Uterus (tissue), 4 donors: ENCODE measurements around the gene AUTS2. TPM values are rescaled to one million over a fixed set of nuclear protein-coding genes. Genes with fewer than 3 reads are reported as not detected.

ENCODE experiments used
- DNase-seq, 2 donors: peaks; one replicate each; pipeline ENCODE4 v3.0.0-alpha.2; 2019 to 2020
- H3K27ac ChIP-seq, 2 donors: fragments of 200-600 bp; sonication (generic); 1 replicate in 1 of 2; 2 replicates in 1 of 2; pipeline ENCODE4 v1.5.1; 2016 to 2018
- H3K27me3 ChIP-seq, 2 donors: fragments of 200-600 bp; sonication (generic); one replicate each; pipeline ENCODE4 v1.5.1; 2018 to 2019; ENCODE audit warnings: control low read depth in 1 of 2
- H3K36me3 ChIP-seq, 2 donors: fragments of 200-600 bp; sonication (generic); one replicate each; pipeline ENCODE4 v1.5.1; 2019; ENCODE audit warnings: control low read depth in 1 of 2
- H3K4me1 ChIP-seq, 2 donors: fragments of 200-600 bp; sonication (generic); one replicate each; pipeline ENCODE4 v1.5.1; 2018 to 2019; ENCODE audit warnings: control low read depth in 1 of 2
- H3K4me3 ChIP-seq, 2 donors: fragments of 200-600 bp; sonication (generic); 1 replicate in 1 of 2; 2 replicates in 1 of 2; pipeline ENCODE4 v1.5.1; 2018 to 2019; ENCODE audit warnings: mild to moderate bottlenecking in 1 of 2
- H3K9me3 ChIP-seq, 2 donors: fragments of 200-600 bp; sonication (generic); one replicate each; pipeline ENCODE4 v1.5.1; 2019; ENCODE audit warnings: control low read depth in 1 of 2
- POLR2A ChIP-seq, 2 donors: fragments of 450-650 bp; IDR thresholded peaks; one replicate each; pipeline ENCODE4 v1.6.1; 2016; ENCODE audit warnings: antibody characterized with exemption in 2 of 2, mild to moderate bottlenecking in 1 of 2, moderate library complexity in 1 of 2
- intact Hi-C: fragments of 100-400 bp; cut with DNase I; formaldehyde crosslinking; loops from one replicate; pipeline ENCODE4 v1.15.1; 2023; ENCODE audit warnings: low total_unique reads
- total RNA-seq, 4 donors: library from RNA; depleted of rRNA in 3 of 4; stranded (reverse); fragments of >200 nt in 3 of 4; gene quantifications; one replicate each; pipeline versions ENCODE4 v1.1.0 to v1.2.4, GENCODE V29; 2014 to 2023
- TF ChIP-seq, protein P1 (sequence below), 4 experiments: fragments of 200-600 bp in 2 of 4; fragments of 450-650 bp in 2 of 4; sonication (generic) in 2 of 4; IDR thresholded peaks; one replicate each; pipeline ENCODE4 v1.5.1; 2016 to 2019; ENCODE audit warnings: antibody characterized with exemption in 4 of 4, mild to moderate bottlenecking in 2 of 4, moderate library complexity in 1 of 4
- donor health status: DM: yes; HTN: yes; CAD: no.

AUTS2 gene
- total RNA-seq, 4 donors from 2014 or later, result 10.5 to 58.2 (median 30.0) TPM

DNA sequence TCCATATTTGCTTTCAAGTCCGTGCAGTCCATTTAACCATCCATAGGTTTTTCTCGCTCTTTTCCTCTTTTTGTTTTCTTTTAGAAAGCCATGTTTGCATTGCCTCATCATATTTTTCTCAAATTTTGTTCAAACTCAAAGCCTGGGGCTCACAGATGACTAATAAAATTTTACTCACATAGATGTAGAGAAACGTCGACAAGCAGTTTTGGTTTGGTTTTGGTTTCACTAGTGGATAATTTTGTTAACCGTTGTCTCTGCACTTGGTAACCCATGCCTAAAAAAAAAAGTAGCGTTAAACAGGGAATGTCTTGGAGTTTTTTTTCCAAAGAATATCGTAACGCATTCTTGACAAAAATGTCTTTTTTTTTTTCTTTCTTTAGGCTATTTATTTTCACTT lies 1189.5 kb downstream of the AUTS2 start:
- intact Hi-C loops, result no loop called here
- Histone ChIP-seq H3K36me3 (no peaks in the 10 kb centered on the region), H3K9me3 (no peaks in the 10 kb centered on the region), H3K4me1 (no peaks in the 10 kb centered on the region), H3K27ac (no peak overlapping the region), H3K27me3 (no peaks in the 10 kb centered on the region), H3K4me3 (no peak overlapping the region)
- no peak for DNase-seq
- TF ChIP-seq POLR2A (IDR thresholded peaks at IDR 0.05), result no peak
- TF ChIP-seq, protein P1, sequence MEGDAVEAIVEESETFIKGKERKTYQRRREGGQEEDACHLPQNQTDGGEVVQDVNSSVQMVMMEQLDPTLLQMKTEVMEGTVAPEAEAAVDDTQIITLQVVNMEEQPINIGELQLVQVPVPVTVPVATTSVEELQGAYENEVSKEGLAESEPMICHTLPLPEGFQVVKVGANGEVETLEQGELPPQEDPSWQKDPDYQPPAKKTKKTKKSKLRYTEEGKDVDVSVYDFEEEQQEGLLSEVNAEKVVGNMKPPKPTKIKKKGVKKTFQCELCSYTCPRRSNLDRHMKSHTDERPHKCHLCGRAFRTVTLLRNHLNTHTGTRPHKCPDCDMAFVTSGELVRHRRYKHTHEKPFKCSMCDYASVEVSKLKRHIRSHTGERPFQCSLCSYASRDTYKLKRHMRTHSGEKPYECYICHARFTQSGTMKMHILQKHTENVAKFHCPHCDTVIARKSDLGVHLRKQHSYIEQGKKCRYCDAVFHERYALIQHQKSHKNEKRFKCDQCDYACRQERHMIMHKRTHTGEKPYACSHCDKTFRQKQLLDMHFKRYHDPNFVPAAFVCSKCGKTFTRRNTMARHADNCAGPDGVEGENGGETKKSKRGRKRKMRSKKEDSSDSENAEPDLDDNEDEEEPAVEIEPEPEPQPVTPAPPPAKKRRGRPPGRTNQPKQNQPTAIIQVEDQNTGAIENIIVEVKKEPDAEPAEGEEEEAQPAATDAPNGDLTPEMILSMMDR (IDR thresholded peaks at IDR 0.05), result no peak

DNA sequence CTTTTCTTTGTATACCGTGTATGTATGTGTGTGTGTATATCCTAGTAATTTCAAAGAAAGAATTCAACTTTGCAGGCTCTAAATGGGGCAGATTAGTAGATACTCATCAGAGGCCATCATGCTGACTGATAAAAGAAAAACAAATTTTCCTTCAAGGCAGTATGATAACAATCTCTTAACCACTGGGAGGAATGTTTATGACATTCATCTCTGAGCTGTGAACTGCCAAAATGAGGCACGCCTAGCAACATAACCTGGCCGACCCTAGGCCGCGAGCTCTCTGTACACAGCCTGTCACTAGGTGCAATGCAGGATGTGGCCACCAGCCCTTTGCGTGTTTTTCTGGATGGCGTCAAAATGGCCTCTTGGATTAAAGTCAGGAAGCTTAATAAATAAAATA lies 1190.0 kb downstream of the AUTS2 start:
- Histone ChIP-seq H3K4me3 (no peak overlapping the region), H3K36me3 (no peaks in the 10 kb centered on the region), H3K27me3 (no peaks in the 10 kb centered on the region), H3K9me3 (no peaks in the 10 kb centered on the region), H3K4me1 (no peaks in the 10 kb centered on the region), H3K27ac (no peak overlapping the region)
- intact Hi-C loops, result no loop called here
- DNase-seq, result no peak
- TF ChIP-seq, protein P1 (IDR thresholded peaks at IDR 0.05), result no peak
- no peak for TF ChIP-seq POLR2A (IDR thresholded peaks at IDR 0.05)

DNA sequence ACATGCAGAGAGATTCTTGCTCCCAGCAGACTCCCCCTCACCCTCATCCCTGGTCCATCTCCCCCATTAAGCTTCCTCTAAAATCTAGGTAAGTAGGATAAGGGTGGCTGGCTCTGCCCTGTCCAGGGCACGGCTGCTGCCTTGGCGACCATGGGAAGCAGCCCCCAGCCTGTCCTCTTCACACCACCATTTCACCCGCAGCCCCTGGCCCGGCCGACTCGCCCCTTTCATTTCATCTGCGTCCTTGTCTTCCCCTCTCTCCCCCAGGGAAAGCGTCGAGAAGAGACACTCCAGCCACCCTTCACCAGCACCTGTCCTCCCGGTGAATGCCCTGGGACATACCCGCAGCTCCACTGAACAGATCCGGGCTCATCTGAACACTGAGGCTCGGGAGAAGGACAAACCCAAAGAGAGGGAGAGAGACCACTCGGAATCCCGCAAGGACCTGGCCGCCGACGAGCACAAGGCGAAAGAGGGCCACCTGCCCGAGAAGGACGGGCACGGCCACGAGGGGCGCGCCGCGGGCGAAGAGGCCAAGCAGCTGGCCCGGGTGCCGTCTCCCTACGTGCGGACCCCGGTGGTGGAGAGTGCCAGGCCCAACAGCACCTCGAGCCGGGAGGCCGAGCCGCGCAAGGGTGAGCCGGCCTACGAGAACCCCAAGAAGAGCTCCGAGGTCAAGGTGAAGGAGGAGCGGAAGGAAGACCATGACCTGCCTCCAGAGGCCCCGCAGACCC lies 1191.4 kb downstream of the AUTS2 start:
- no peak for DNase-seq
- Histone ChIP-seq H3K4me1 (no peaks in the 10 kb centered on the region), H3K36me3 (no peaks in the 10 kb centered on the region), H3K27me3 (no peaks in the 10 kb centered on the region), H3K4me3 (no peak overlapping the region), H3K27ac (no peak overlapping the region), H3K9me3 (no peaks in the 10 kb centered on the region)
- intact Hi-C loops, result no loop called here
- TF ChIP-seq, protein P1 (IDR thresholded peaks at IDR 0.05), result no peak
- TF ChIP-seq POLR2A (IDR thresholded peaks at IDR 0.05), result no peak

DNA sequence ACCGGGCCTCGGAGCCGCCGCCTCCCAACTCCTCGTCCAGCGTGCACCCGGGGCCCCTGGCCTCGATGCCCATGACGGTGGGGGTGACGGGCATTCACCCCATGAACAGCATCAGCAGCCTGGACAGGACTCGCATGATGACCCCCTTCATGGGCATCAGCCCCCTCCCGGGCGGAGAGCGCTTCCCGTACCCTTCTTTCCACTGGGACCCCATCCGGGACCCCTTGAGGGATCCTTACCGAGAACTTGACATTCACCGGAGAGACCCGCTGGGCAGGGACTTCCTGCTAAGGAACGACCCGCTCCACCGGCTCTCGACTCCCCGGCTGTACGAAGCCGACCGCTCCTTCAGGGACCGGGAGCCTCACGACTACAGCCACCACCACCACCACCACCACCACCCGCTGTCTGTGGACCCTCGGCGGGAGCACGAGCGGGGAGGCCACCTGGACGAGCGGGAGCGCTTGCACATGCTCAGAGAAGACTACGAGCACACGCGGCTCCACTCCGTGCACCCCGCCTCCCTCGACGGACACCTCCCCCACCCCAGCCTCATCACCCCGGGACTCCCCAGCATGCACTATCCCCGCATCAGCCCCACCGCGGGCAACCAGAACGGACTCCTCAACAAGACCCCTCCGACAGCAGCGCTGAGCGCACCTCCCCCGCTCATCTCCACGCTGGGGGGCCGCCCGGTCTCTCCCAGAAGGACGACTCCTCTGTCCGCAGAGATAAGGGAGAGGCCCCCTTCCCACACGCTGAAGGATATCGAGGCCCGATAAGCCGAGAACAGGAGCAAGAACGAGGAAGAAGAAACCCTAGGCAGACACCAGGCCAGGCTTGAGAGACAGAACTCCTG lies 1192.2 kb downstream of the AUTS2 start:
- Histone ChIP-seq H3K4me1 (no peaks in the 10 kb centered on the region), H3K27ac (no peak overlapping the region), H3K9me3 (no peaks in the 10 kb centered on the region), H3K27me3 (no peaks in the 10 kb centered on the region), H3K36me3 (no peaks in the 10 kb centered on the region), H3K4me3 (no peak overlapping the region)
- intact Hi-C loops, result no loop called here
- DNase-seq, result no peak
- TF ChIP-seq POLR2A (IDR thresholded peaks at IDR 0.05), result no peak
- TF ChIP-seq, protein P1 (IDR thresholded peaks at IDR 0.05), result no peak

DNA sequence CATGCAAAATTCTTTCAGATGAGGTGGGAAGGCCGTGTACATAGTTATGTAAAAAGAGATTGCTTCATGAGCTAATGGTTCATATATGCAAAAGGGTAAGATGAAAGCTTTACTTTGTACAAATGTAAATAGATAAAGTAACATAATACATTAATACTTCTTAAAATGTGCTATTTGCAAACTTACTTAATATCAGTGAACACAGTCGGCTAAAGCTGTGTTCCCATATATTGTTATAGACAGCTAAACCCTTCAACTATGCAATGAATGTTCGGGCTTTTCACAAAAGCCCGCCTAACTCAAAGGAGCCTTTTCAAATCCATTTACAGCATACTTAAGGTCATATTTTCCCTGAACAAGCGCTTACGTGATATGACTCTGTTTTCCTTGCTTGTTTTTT lies 1193.1 kb downstream of the AUTS2 start:
- Histone ChIP-seq H3K27ac (no peak overlapping the region), H3K9me3 (no peaks in the 10 kb centered on the region), H3K27me3 (no peaks in the 10 kb centered on the region), H3K36me3 (no peaks in the 10 kb centered on the region), H3K4me3 (no peak overlapping the region), H3K4me1 (no peaks in the 10 kb centered on the region)
- intact Hi-C loops, result no loop called here
- DNase-seq, result no peak
- TF ChIP-seq, protein P1 (IDR thresholded peaks at IDR 0.05), result no peak
- TF ChIP-seq POLR2A (IDR thresholded peaks at IDR 0.05), result no peak
